Measurements from ENCODE around the gene KCMF1.

- TF ChIP-seq EP300 (IDR thresholded peaks at IDR 0.05) (no peak), CTCF (IDR thresholded peaks at IDR 0.05) (no peak), POLR2A (IDR thresholded peaks at IDR 0.05) (no peak), POLR2AphosphoS5 (IDR thresholded peaks at IDR 0.05) (no peak)
Observed at GRCh38 chr2:85064927-85065577, 94.1 kb downstream of the KCMF1 start.

Measured in upper lobe of left lung (tissue), 4 donors.